ENCODE measurements around the gene CD300H.

The CD300H gene

DNA sequence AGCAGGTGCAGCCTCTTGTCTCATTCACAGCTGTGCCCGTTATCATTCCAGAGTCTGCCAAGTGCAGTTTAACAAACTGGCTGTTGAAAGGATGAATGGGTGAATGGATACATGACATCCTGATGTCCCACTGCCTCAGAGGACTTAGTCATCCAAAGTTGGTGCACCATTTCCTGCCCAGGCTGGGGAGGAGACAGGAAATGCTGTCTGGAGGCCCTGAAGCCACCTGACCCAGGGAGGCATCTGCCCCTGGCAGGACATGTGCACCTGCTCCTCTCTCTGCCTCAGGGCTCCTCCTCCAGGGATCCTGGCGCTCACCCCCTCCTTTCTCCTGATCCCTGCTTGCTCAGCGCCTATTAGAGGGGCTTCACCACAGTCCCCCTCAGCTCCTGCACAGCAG, 19.6 kb downstream of the CD300H start:
- no peak for FAIRE-seq

GRCh38 chr17:74547264-74547663, 20.0 kb downstream of the CD300H start:
- no peak for FAIRE-seq

- FAIRE-seq = no peak
Measured at GRCh38 chr17:74546586-74546985, 20.7 kb downstream of the CD300H start.

DNA sequence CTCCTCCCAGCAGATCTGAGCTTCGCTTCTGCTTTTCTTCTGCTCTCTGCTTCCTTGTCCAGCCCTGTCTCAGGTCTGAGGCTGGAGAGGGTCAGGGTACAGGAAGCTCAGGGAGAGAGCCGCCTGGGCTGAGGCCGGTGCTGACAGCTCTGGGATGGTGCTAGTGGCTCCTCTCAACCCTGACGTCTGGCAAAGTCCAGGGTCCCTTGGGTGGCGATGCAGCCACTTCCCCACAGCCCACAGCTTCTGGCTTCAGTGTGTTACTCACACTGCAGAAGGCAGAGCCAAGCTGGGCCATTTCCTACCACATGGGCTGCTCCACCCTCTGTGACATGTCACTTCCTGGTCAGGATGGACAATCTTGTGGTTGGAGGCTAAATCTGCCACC, 21.5 kb downstream of the CD300H start, which contains the start of gene CD300C:
Gene CD300C (minus strand): TSS at position 273 of the 388 bp plus-strand sequence. CDS start 333 bp downstream, outside the sequence.
- FAIRE-seq = no peak

DNA sequence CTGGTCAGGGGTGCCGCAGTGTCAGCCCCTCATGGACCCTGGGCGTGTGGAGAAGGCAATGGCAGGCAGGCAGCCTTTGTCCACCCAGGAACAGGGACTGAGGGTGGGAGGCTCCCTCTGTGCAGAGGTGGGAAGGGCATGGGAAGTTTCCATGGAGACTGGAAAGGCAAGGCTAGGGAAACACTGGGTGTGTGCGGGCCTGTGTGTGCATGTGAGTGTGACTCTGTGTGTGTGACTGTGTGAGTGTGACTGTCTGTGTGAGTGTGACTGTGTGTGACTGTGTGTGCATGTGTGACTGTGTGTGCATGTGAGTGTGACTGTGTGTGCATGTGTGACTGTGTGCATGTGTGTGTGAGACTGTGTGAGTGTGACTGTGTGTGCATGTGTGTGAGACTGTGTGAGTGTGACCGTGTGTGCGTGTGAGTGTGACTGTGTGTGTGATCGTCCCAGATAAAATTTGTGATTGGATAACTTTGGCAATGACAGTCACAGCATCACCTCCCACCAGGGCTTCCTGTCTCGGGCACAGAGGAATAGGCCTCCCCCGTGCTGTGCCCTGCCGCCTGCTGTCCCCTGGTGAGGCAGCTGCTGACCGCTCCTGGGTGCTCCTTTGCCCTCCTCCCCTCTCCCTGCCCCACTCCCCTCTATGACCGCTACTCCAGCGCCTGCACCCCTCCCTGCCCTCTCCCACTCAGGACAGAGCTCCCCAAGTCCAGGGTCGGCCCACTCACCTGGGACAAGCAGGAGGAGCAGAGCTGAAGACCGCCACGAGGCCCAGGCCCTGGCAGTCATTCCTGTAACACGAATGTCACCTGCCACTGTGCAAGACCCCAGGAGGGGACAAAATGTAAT, 22.1 kb downstream of the CD300H start:
- no peak for FAIRE-seq

DNA sequence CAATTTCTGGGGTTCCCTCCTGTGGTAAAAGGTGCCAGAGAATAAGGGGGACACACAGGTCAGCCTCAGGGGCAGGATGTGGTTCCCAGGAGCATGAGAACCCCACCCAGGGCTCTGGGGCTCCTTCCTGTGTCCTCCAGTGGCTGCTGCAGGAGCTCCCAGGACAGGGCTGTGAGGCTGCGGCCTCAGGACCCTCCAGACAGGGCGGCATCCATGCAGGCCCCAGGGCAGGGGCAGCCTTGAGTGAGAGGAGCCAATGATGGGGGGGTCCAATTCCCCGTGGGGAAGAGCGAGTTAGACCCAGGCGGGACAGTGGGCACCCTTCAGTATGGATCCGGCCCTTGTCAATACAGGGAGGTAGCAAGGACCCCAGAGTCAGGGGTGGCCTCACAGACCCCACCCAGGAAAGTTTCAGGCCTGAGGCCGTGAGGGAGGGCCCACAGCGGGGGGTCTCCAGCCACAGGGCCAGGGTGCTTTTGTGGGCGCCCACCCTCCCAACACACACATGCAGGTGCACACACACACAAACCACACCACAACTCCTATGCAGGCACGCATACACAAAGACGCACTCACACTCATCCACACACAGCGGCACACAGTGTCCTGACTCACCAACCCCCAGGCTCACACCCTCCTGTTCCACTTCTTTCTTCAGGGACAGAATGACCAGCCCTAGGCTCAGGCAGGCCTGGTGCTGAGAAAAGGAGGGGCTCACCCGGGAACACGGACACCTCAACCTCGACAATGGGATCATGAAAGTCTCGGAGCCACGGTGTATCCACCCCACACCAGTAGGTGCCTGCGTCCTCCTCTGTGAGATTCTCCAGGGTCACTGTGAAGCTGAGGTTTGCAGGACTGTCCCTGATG, 23.2 kb downstream of the CD300H start:
- no peak for FAIRE-seq

GRCh38 chr17:74543406-74543805, 23.9 kb downstream of the CD300H start:
- no peak for FAIRE-seq

GRCh38 chr17:74542727-74543383, 24.5 kb downstream of the CD300H start:
- no peak for FAIRE-seq

GRCh38 chr17:74542166-74542565, 25.1 kb downstream of the CD300H start:
- FAIRE-seq = no peak

DNA sequence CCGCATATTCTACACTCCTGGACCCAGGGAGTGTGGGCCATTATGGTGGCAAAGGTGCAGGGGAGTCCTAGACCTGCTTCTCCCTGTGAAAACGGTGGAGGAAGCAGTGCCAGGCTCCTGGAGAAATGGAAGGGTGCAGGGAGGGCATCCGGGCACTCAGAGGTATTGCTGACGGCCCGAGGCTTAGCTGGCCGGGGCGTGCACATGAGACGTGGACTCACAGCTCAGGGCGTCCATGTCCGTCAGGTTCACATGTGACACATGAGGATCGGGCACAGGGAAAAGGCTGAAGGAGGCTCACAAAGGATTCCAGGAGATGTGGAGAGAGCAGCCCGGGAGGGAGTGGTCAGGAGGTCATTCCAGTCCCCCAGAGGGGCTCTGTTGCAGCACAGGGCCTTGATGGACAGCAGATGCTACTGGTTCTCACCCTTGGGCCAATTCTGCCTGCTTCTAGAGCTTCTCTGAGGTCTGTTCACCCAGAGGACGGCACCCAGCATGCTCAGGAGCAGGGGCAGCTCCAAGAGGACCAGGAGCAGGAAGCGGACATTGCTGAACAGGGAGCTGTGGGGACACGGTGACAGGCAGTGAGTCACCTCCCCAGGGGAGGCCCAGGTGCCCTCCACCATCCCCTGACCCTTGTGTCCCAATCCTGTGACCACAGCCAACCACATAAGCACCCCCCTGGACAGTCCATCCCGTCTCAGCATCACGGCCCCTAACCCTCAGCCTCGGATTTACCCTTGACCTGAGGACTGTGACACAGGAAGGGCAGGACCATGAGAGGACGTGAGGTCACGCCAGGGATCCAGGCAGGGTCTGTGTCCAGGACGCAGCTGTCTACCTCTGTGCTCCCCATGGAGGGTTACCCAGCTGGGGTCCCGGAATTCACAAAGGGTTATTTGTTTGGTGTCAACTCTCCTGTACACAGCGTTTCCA, 25.9 kb downstream of the CD300H start:
- no peak for FAIRE-seq

- no peak for FAIRE-seq
Measured at GRCh38 chr17:74539281-74539820, 28.0 kb downstream of the CD300H start.

DNA sequence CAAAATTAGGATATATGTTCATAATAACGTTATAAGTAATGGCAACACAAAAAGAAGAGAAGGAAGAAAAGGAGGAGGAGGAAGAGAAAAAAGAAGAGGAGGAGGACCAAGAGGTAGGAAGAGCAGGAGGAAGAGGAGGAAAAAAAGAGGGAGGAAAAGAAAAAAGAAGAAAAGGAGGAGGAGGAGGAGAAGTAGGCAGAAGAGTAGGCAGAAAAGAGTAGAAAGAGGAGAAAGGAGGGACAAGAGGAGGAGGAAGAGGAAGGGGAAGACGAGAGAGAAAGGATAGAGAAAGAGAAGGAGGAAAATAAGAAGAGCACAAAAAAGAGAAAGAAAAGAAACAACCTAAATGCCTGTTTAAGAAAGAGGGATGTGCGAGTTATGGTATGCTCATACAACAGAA, 30.4 kb downstream of the CD300H start:
- FAIRE-seq = no peak

DNA sequence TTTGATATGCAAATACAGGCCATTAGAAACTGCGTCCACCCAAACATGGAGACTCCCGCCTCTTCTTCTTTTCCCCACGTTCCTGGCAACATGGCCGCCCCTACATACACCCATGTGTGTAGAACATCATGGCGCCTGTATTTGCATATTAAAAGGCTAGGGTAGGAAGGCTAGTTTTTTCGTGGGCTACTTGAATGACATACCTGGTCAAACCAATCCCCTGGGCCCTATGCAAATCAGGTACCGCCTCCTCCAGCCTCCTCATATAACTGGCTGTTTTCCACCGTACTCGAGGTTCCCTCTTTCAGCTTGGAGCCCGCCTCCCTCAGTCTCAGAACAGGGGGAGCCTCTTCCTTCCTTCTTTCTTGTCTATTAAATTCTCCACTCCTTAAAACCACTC, 35.2 kb downstream of the CD300H start:
- no peak for FAIRE-seq

GRCh38 chr17:74531231-74531761, 36.0 kb downstream of the CD300H start, which contains the start of gene CD300LB:
Gene CD300LB (minus strand): TSS chr17:74531475. CDS start chr17:74531350, 125 bp downstream.
- no peak for FAIRE-seq

GRCh38 chr17:74530831-74531150, 36.5 kb downstream of the CD300H start:
- no peak for FAIRE-seq

DNA sequence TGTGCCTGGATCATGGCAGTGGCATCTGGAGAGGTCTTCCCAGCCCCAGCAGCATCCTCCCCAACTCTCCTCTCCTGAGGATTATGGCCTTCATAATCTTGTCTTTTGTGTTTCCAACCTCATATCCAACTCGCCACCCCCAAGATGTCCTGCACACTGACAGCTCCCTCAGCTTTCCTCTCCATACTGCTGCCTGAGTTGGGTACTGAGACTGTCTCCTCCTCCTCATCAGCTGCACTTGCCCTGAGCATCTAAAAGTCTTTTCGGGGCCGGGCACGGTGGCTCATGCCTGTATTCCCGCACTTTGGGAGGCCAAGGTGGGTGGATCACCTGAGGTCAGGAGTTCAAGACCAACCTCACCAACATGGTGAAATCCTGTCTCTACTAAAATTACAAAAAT, 38.1 kb downstream of the CD300H start:
- FAIRE-seq = no peak

GRCh38 chr17:74528491-74529199, 38.7 kb downstream of the CD300H start:
- no peak for FAIRE-seq

DNA sequence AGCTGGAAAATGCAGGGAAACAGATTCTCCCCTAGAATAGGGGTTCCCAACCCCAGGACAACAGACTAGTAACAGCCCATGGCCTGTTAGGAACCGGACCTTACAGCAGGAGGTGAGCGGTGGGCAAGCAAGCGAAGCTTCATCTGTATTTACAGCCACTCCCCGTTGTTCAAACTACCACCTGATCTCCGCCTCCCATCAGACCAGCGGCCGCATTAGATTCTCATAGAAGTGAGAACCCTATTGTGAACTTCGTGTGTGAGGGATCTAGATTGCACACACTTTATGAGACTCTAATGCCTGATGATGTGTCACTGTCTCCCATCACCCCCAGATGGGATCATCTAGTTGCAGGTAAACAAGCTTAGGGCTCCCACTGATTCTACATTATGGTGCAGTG, 39.6 kb downstream of the CD300H start:
- FAIRE-seq = no peak

DNA sequence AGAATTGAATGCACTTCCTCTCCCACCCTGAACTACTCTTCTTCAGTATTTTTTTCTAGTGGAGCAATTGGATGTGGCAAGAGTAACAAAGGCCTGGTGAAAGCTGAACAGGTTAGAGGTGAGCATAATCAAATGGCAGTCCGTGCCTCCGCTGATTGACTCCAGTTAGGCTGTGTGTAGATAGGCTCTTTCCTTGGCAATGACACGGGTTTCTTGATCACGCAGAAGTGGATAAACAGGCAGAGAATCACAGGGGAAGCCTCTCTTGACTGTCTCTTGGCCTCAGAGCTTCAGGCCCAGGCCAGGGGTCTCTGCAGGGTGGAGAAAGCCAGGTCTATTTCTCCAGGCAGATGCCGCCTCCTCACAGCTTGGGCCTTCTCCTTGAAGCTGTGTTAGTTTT, 40.2 kb downstream of the CD300H start:
- no peak for FAIRE-seq

DNA sequence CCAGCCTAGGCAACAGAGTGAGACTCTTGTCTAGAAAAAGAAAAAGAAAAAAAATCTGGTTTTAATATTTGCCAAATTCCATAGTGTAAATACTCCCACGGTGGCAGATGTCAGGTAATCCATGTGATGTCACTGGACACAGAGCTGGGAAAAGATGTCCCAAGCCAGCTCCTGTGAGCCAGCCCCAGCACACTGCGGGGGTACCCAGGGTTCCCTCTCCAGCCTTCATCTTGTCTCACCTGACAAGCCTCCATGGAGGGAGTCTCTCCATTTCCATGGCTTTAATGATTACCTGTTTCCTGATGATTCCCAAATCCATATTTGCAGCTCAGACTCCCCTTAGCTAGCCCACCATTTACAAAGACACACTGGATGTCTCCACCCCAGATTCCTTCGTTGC, 40.6 kb downstream of the CD300H start:
- FAIRE-seq = no peak

GRCh38 chr17:74525781-74526288, 41.5 kb downstream of the CD300H start:
- no peak for FAIRE-seq
